B cell (primary cell): ENCODE data around the gene RBM45. TPM values are rescaled to one million over a fixed set of nuclear protein-coding genes. Genes with fewer than 3 reads are reported as not detected.
"Not testable (repeated sequence)": the region's sequence is repeated elsewhere in the genome, so short reads cannot be mapped to it uniquely, and the experiment has no call there.

Experiments
- ATAC-seq: fragments of 200-7000 bp; cut with Tn5 transposase; one replicate; pipeline ENCODE4 v1.10.0; 2021; ENCODE audit warnings: low read depth, mild to moderate bottlenecking, moderate number of reproducible peaks, moderate library complexity
- CTCF ChIA-PET: fragments of 350-600 bp; sonication (Branson Sonifier 250); formaldehyde crosslinking; loops from one replicate; lab custom pipeline; 2021; ENCODE audit warnings: antibody characterized with exemption, inconsistent platforms; lab: Charles Lee
- POLR2A ChIA-PET: fragments of 350-600 bp; sonication (Branson Sonifier 250); formaldehyde crosslinking; loops from one replicate; lab custom pipeline; 2021; ENCODE audit warnings: antibody characterized with exemption; lab: Charles Lee
- DNase-seq: peaks from one replicate; pipeline ENCODE4 v3.0.0; 2013
- H2AFZ ChIP-seq: 2 replicates; pipeline ENCODE4 v1.6.1; 2012; ENCODE audit warnings: mild to moderate bottlenecking, low read depth, low read length; ENCODE audit not compliant: insufficient read depth, poor library complexity, severe bottlenecking
- H3K27ac ChIP-seq, 2 donors: 1 replicate in 1 of 2; 2 replicates in 1 of 2; pipeline ENCODE4 v1.5.1; 2012 to 2013; ENCODE audit warnings: low read length in 2 of 2, mild to moderate bottlenecking in 2 of 2, moderate library complexity in 1 of 2
- H3K27me3 ChIP-seq, 4 experiments: fragments of 200-600 bp in 1 of 4; sonication (generic) in 1 of 4; replicated peaks in 1 of 4; 1 replicate in 2 of 4; 2 replicates in 2 of 4; pipeline versions ENCODE4 v1.6.1 to v1.7.0; 2013 to 2016; ENCODE audit warnings: low read length in 3 of 4, mild to moderate bottlenecking in 2 of 4, mixed read lengths in 1 of 4, moderate library complexity in 1 of 4; ENCODE audit not compliant: insufficient read depth in 4 of 4, control insufficient read depth in 3 of 4; ENCODE audit errors: control extremely low read depth in 1 of 4
- H3K36me3 ChIP-seq, 2 experiments: replicated peaks in 1 of 2; 1 replicate in 1 of 2; 2 replicates in 1 of 2; pipeline versions ENCODE4 v1.6.1 to v1.7.1; 2013; ENCODE audit warnings: low read length in 1 of 2; ENCODE audit not compliant: insufficient read depth in 2 of 2, control insufficient read depth in 1 of 2; ENCODE audit errors: control extremely low read depth in 1 of 2, extremely low read depth in 1 of 2
- H3K4me1 ChIP-seq, 2 donors: fragments of 200-600 bp in 1 of 2; sonication (generic) in 1 of 2; 1 replicate in 1 of 2; 2 replicates in 1 of 2; pipeline versions ENCODE4 v1.5.1 to v1.6.1; 2013 to 2017; ENCODE audit warnings: low read length in 2 of 2; ENCODE audit not compliant: control insufficient read depth in 2 of 2, insufficient read depth in 2 of 2
- H3K4me2 ChIP-seq: replicated peaks from 2 replicates; pipeline ENCODE3; 2012; ENCODE audit warnings: mild to moderate bottlenecking, low read depth, low read length; ENCODE audit not compliant: poor library complexity, severe bottlenecking
- H3K4me3 ChIP-seq, 5 experiments: fragments of 200-600 bp in 1 of 5; sonication (generic) in 1 of 5; 1 replicate in 3 of 5; 2 replicates in 2 of 5; pipeline versions ENCODE4 v1.5.1 to v1.7.0; 2011 to 2016; ENCODE audit warnings: low read length in 4 of 5, mild to moderate bottlenecking in 4 of 5, low read depth in 2 of 5, control low read depth in 1 of 5, moderate library complexity in 1 of 5; ENCODE audit not compliant: insufficient read depth in 1 of 5; ENCODE audit errors: control extremely low read depth in 1 of 5, extremely low read depth in 1 of 5
- H3K79me2 ChIP-seq: fragments of 200-600 bp; sonication (generic); one replicate; pipeline ENCODE4 v1.6.0; 2016; ENCODE audit warnings: low read length; ENCODE audit not compliant: control insufficient read depth, insufficient read depth
- H3K9ac ChIP-seq: fragments of 200-600 bp; sonication (generic); 2 replicates; pipeline ENCODE4 v1.6.1; 2017; ENCODE audit warnings: mild to moderate bottlenecking, low read length, moderate library complexity
- H3K9me3 ChIP-seq, 3 donors: one replicate each; pipeline versions ENCODE4 v1.6.1 to v1.7.1; 2013; ENCODE audit warnings: low read length in 2 of 3; ENCODE audit not compliant: control insufficient read depth in 2 of 3, insufficient read depth in 1 of 3; ENCODE audit errors: control extremely low read depth in 1 of 3
- H4K20me1 ChIP-seq: 2 replicates; pipeline ENCODE4 v1.6.0; 2012; ENCODE audit warnings: mild to moderate bottlenecking, low read length; ENCODE audit not compliant: insufficient read depth, control insufficient read depth, poor library complexity, severe bottlenecking
- H3K27ac Mint-ChIP-seq: one replicate; pipeline ENCODE4 v1.8.0; 2021; ENCODE audit warnings: mixed read lengths
- H3K27me3 Mint-ChIP-seq: one replicate; pipeline ENCODE4 v1.8.0; 2021; ENCODE audit warnings: mixed read lengths
- H3K4me1 Mint-ChIP-seq: one replicate; pipeline ENCODE4 v1.8.0; 2021; ENCODE audit warnings: mixed read lengths
- H3K4me3 Mint-ChIP-seq: one replicate; pipeline ENCODE4 v1.8.0; 2021; ENCODE audit warnings: mixed read lengths
- H3K9me3 Mint-ChIP-seq: one replicate; pipeline ENCODE4 v1.8.0; 2022; ENCODE audit warnings: mixed read lengths; ENCODE audit not compliant: insufficient read depth
- EZH2 ChIP-seq: IDR thresholded peaks from 2 replicates; pipeline ENCODE4 v1.6.1; 2012; ENCODE audit warnings: borderline replicate concordance, low read depth, mild to moderate bottlenecking, moderate library complexity, low read length; ENCODE audit not compliant: insufficient read depth, poor library complexity, severe bottlenecking
- WGBS: methylation state at CpG from one replicate; pipeline ENCODE4 v1.1.5; 2013; ENCODE audit warnings: missing lambda C conversion rate; ENCODE audit not compliant: insufficient coverage; 5-methylcytosine and 5-hydroxymethylcytosine counted together
- intact Hi-C: fragments of 100-400 bp; cut with micrococcal nuclease; formaldehyde crosslinking; loops from one replicate; pipeline ENCODE4 v1.10.0; 2022
- polyA plus RNA-seq: library from polyadenylated mRNA; depleted of rRNA; stranded (reverse); fragments of >200 nt; gene quantifications from 2 replicates; pipeline ENCODE4 v1.2.3, GENCODE V29; 2012
- total RNA-seq, 2 donors: library from RNA; stranded (reverse); fragments of 120-200 nt in 1 of 2; gene quantifications; 1 replicate in 1 of 2; 2 replicates in 1 of 2; pipeline versions ENCODE4 v1.2.3 to v1.2.4, GENCODE V29; 2013 to 2022
- TF ChIP-seq, protein P1 (sequence below): fragments of 200-600 bp; IDR thresholded peaks from one replicate; pipeline ENCODE4 v1.8.0; 2022; ENCODE audit warnings: antibody characterized with exemption, mild to moderate bottlenecking

The RBM45 gene
- total and polyA plus RNA-seq, 2 donors (not counting 1 experiment from before 2014, with no cell fraction given), result 4.6 to 24.0 TPM

DNA sequence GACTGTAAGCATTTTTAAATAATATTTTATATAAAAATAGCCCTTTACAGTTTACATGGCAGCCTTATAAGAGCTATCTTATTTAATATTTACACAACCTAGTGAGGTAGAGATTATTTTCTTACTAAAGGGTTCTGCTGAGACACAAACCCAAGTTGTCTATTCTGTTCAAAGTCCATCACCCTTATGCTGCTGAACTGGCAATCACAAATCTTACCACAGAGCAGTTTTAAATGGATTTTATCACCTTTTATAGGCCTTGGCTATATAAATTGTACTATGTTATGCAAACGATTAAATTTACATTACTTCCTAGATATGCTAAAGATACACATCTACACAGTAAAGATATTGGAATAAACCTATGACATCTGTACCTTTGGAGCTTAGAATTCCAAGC lies 40.7 kb downstream of the RBM45 start:
- TF ChIP-seq EZH2, result no peak
- TF ChIP-seq, protein P1, sequence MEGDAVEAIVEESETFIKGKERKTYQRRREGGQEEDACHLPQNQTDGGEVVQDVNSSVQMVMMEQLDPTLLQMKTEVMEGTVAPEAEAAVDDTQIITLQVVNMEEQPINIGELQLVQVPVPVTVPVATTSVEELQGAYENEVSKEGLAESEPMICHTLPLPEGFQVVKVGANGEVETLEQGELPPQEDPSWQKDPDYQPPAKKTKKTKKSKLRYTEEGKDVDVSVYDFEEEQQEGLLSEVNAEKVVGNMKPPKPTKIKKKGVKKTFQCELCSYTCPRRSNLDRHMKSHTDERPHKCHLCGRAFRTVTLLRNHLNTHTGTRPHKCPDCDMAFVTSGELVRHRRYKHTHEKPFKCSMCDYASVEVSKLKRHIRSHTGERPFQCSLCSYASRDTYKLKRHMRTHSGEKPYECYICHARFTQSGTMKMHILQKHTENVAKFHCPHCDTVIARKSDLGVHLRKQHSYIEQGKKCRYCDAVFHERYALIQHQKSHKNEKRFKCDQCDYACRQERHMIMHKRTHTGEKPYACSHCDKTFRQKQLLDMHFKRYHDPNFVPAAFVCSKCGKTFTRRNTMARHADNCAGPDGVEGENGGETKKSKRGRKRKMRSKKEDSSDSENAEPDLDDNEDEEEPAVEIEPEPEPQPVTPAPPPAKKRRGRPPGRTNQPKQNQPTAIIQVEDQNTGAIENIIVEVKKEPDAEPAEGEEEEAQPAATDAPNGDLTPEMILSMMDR, result no peak
- peaks cover 0 to 4% (median 2%) of the 10 kb centered on the region in 4 experiments for H3K27me3 ChIP-seq
- Mint-ChIP-seq H3K4me1 (no peaks in the 10 kb centered on the region), H3K9me3 (peaks cover 3% of the 10 kb centered on the region), H3K4me3 (no peak overlapping the region), H3K27me3 (peaks cover 13% of the 10 kb centered on the region), H3K27ac (no peak overlapping the region)
- intact Hi-C loops, result no loop called here
- no peaks in the 10 kb centered on the region for H3K36me3 ChIP-seq
- H3K9ac ChIP-seq, result no peak overlapping the region
- no peaks in the 10 kb centered on the region for H3K4me1 ChIP-seq
- DNase-seq (no peak), ATAC-seq (no peak)
- H4K20me1 ChIP-seq, result no peaks in the 10 kb centered on the region
- POLR2A ChIA-PET, result no interaction called here
- H3K4me2 ChIP-seq, result no peak overlapping the region
- no peak overlapping the region for H3K27ac ChIP-seq
- CTCF ChIA-PET, result no interaction called here
- peaks cover 0 to 6% (median 0%) of the 10 kb centered on the region in 3 donors for H3K9me3 ChIP-seq
- H3K79me2 ChIP-seq, result no peaks in the 10 kb centered on the region
- H3K4me3 ChIP-seq, result no peak overlapping the region
- WGBS, result no CpG with 5 or more reads among the region's 1 CpG
- H2AFZ ChIP-seq, result no peak overlapping the region

DNA sequence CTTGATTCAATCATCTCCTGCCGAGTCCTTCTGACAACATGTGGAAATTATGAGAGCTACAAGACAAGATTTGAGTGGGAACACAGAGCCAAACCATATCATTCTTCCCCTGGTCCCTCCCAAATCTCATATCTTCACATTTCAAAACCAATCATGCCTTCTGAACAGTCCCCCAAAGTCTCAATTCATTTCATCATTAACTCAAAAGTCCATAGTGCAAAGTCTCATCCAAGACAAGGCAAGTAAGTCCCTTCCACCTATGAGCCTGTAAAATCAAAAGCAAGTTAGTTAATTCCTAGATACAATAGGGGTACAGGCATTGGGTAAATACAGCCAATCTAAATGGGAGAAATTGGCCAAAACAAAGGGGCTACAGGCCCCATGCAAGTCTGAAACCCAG lies 41.6 kb downstream of the RBM45 start:
- CTCF ChIA-PET, H3K27ac Mint-ChIP-seq, H3K36me3 ChIP-seq, H3K27ac ChIP-seq, H3K79me2 ChIP-seq, H3K9me3 Mint-ChIP-seq, H3K27me3 ChIP-seq, DNase-seq, H4K20me1 ChIP-seq, H3K9me3 ChIP-seq, H3K4me1 ChIP-seq, H3K4me2 ChIP-seq, H3K9ac ChIP-seq, H3K4me3 Mint-ChIP-seq, H3K27me3 Mint-ChIP-seq, H3K4me3 ChIP-seq, POLR2A ChIA-PET, intact Hi-C loops, H2AFZ ChIP-seq, H3K4me1 Mint-ChIP-seq, ATAC-seq: not testable (repeated sequence)
- no CpG with 5 or more reads among the region's 1 CpG for WGBS
